Testis (tissue), 3 donors: Measurements from ENCODE around the gene MARCHF9. TPM values are rescaled to one million over a fixed set of nuclear protein-coding genes. Genes with fewer than 3 reads are reported as not detected.

Source experiments
- DNase-seq: peaks from one replicate; pipeline ENCODE4 v3.0.0-alpha.2; 2019
- H3K27ac ChIP-seq, 2 donors: fragments of 200-600 bp; sonication (generic); one replicate each; pipeline ENCODE4 v1.5.1; 2019
- H3K27me3 ChIP-seq: fragments of 200-600 bp; sonication (generic); one replicate; pipeline ENCODE4 v1.5.1; 2019
- H3K36me3 ChIP-seq: fragments of 200-600 bp; sonication (generic); one replicate; pipeline ENCODE4 v1.5.1; 2017; ENCODE audit warnings: low read depth; ENCODE audit errors: missing control alignments
- H3K4me1 ChIP-seq: fragments of 200-600 bp; sonication (generic); one replicate; pipeline ENCODE4 v1.5.1; 2019
- H3K4me3 ChIP-seq, 2 donors: fragments of 200-600 bp; sonication (generic); one replicate each; pipeline ENCODE4 v1.5.1; 2017 to 2019
- H3K9me3 ChIP-seq: fragments of 200-600 bp; sonication (generic); one replicate; pipeline ENCODE4 v1.5.1; 2017
- CTCF ChIP-seq, 3 experiments: fragments of 450-650 bp in 2 of 3; fragments of 200-600 bp in 1 of 3; sonication (generic) in 1 of 3; IDR thresholded peaks; one replicate each; pipeline ENCODE4 v1.5.1; 2016 to 2019; ENCODE audit warnings: antibody characterized with exemption in 3 of 3, mild to moderate bottlenecking in 2 of 3, moderate library complexity in 1 of 3
- POLR2A ChIP-seq: fragments of 450-650 bp; IDR thresholded peaks from one replicate; pipeline ENCODE4 v1.6.1; 2017; ENCODE audit warnings: antibody characterized with exemption, mild to moderate bottlenecking, moderate library complexity
- WGBS, 2 donors: methylation state at CpG; one replicate each; pipeline ENCODE4 v1.1.5; 2018; 5-methylcytosine and 5-hydroxymethylcytosine counted together
- intact Hi-C: fragments of 100-400 bp; cut with DNase I; formaldehyde crosslinking; loops from one replicate; pipeline ENCODE4 v1.15.1; 2023; ENCODE audit warnings: low total_unique reads
- polyA plus RNA-seq: library from polyadenylated mRNA; stranded (reverse); fragments of 350-450 nt; fragmentation: Illumina TruSeq; extraction: RNeasy Lipid Tissue Mini Kit (QIAGEN cat#74804); gene quantifications from one replicate; pipeline ENCODE4 v1.2.3, GENCODE V29; 2014; ENCODE audit warnings: low read depth, low replicate concordance; ENCODE audit not compliant: insufficient read depth
- total RNA-seq, 2 donors: library from RNA; depleted of rRNA; stranded (reverse); fragments of >200 nt; gene quantifications; one replicate each; pipeline ENCODE4 v1.2.3, GENCODE V29; 2016

Gene MARCHF9
- total and polyA plus RNA-seq, 3 donors from 2014 or later, result 8.4 to 15.1 (median 9.2) TPM

- H3K27me3 ChIP-seq, result no peaks in the 10 kb centered on the region
- H3K9me3 ChIP-seq, result no peaks in the 10 kb centered on the region
- H3K36me3 ChIP-seq, result no peaks in the 10 kb centered on the region
- TF ChIP-seq POLR2A (no peak), CTCF (IDR thresholded peaks at IDR 0.05) (no peak)
- WGBS, 2 donors, result 83 to 87% methylated on average over 4 of the region's 4 CpGs
- H3K4me1 ChIP-seq, result peaks cover 17% of the 10 kb centered on the region
- H3K4me3 ChIP-seq, result no peak overlapping the region
- no peak overlapping the region for H3K27ac ChIP-seq
- intact Hi-C loops, result no loop called here
- DNase-seq, result no peak
Measured at GRCh38 chr12:57757771-57758170, 2.9 kb downstream of the MARCHF9 start.

- TF ChIP-seq POLR2A (no peak), CTCF (IDR thresholded peaks at IDR 0.05) (no peak)
- intact Hi-C loops, result no loop called here
Measured at GRCh38 chr12:57758552-57759359, 3.9 kb downstream of the MARCHF9 start.

GRCh38 chr12:57759360-57759980, 4.6 kb downstream of the MARCHF9 start:
- DNase-seq, result no peak
- 51 to 66% methylated on average over 3 of the region's 3 CpGs for WGBS, 2 donors
- Histone ChIP-seq H3K9me3 (no peaks in the 10 kb centered on the region), H3K36me3 (no peaks in the 10 kb centered on the region), H3K4me3 (no peak overlapping the region), H3K27ac (no peak overlapping the region), H3K4me1 (peaks cover 10% of the 10 kb centered on the region), H3K27me3 (no peaks in the 10 kb centered on the region)
- TF ChIP-seq CTCF (IDR thresholded peaks at IDR 0.05) (peak in 2 of 3 experiments; percentile 8 to 31), POLR2A (no peak)
- intact Hi-C loops, result no loop called here

More at GRCh38 chr12:57758552-57759359, 3.9 kb downstream of the MARCHF9 start:
- Histone ChIP-seq H3K27ac (no peak overlapping the region), H3K36me3 (no peaks in the 10 kb centered on the region), H3K4me3 (no peak overlapping the region), H3K27me3 (no peaks in the 10 kb centered on the region), H3K9me3 (no peaks in the 10 kb centered on the region), H3K4me1 (peaks cover 14% of the 10 kb centered on the region)
- 94 to 96% methylated on average over 9 to 25 of the region's 25 CpGs for WGBS, 2 donors
- DNase-seq, result no peak

GRCh38 chr12:57760347-57760982, 5.6 kb downstream of the MARCHF9 start:
- Histone ChIP-seq H3K9me3 (no peaks in the 10 kb centered on the region), H3K36me3 (no peaks in the 10 kb centered on the region), H3K4me3 (no peak overlapping the region), H3K27me3 (no peaks in the 10 kb centered on the region), H3K27ac (no peak overlapping the region), H3K4me1 (peaks cover 14% of the 10 kb centered on the region)
- DNase-seq, result no peak
- no peak for TF ChIP-seq CTCF (IDR thresholded peaks at IDR 0.05)
- no peak for TF ChIP-seq POLR2A
- intact Hi-C loops, result no loop called here
- 91 to 96% methylated on average over 3 of the region's 3 CpGs for WGBS, 2 donors
